PC-3 (cell line): ENCODE data around the gene AUTS2. TPM values are rescaled to one million over a fixed set of nuclear protein-coding genes. Genes with fewer than 3 reads are reported as not detected.

ENCODE experiments used
- ATAC-seq: fragments of 200-7000 bp; cut with Tn5 transposase; 2 replicates; pipeline ENCODE4 v1.9.1; 2020; ENCODE audit warnings: mild to moderate bottlenecking, moderate library complexity
- BruUV-seq: library from RNA; stranded (reverse); fragments of 400-500 nt; replicated peaks from 2 replicates; lab custom pipeline; 2021; lab: Mats Ljungman, UMichigan
- CTCF ChIA-PET: fragments of 300-600 bp; sonication (Branson Sonifier 250); formaldehyde crosslinking; loops from one replicate; lab custom pipeline; 2022; ENCODE audit warnings: antibody characterized with exemption; lab: Charles Lee
- POLR2A ChIA-PET: fragments of 300-600 bp; sonication (Branson Sonifier 250); formaldehyde crosslinking; loops from one replicate; lab custom pipeline; 2022; ENCODE audit warnings: antibody characterized with exemption; ENCODE audit not compliant: unreplicated experiment; lab: Charles Lee
- DNase-seq: peaks from one replicate; pipeline ENCODE4 v3.0.0-alpha.2; 2015
- H2AFZ ChIP-seq: fragments of 300-600 bp; sonication (generic); 2 replicates; pipeline ENCODE4 v1.6.0; 2016; ENCODE audit warnings: antibody characterized with exemption, low read length
- H3F3A ChIP-seq: fragments of 300-600 bp; sonication (generic); one replicate; pipeline ENCODE4 v1.6.0; 2017; ENCODE audit warnings: antibody characterized with exemption, low read length, control low read depth, mild to moderate bottlenecking; ENCODE audit not compliant: unreplicated experiment
- H3K27ac ChIP-seq: fragments of 300-600 bp; sonication (generic); 2 replicates; pipeline ENCODE4 v1.5.1; 2016; ENCODE audit warnings: mild to moderate bottlenecking, low read length
- H3K27me3 ChIP-seq: fragments of 300-600 bp; sonication (generic); 2 replicates; pipeline ENCODE4 v1.6.1; 2016; ENCODE audit warnings: low read length, mixed read lengths
- H3K36me3 ChIP-seq: fragments of 300-600 bp; sonication (generic); 2 replicates; pipeline ENCODE4 v1.6.1; 2016; ENCODE audit warnings: low read depth, mixed run types, low read length, mixed read lengths
- H3K4me1 ChIP-seq: fragments of 300-600 bp; sonication (generic); 2 replicates; pipeline ENCODE4 v1.5.1; 2016; ENCODE audit warnings: low read length; ENCODE audit not compliant: insufficient read depth
- H3K4me2 ChIP-seq: fragments of 300-600 bp; sonication (generic); 2 replicates; pipeline ENCODE4 v1.6.0; 2016; ENCODE audit warnings: low read length
- H3K4me3 ChIP-seq: fragments of 300-600 bp; sonication (generic); 2 replicates; pipeline ENCODE4 v1.5.1; 2016; ENCODE audit warnings: mild to moderate bottlenecking, low read length, mixed read lengths
- H3K79me2 ChIP-seq: fragments of 300-600 bp; sonication (generic); 2 replicates; pipeline ENCODE4 v1.6.1; 2017; ENCODE audit warnings: low read length, mixed read lengths
- H3K9ac ChIP-seq: fragments of 300-600 bp; sonication (generic); 2 replicates; pipeline ENCODE4 v1.6.0; 2016; ENCODE audit warnings: mild to moderate bottlenecking, low read length
- H3K9me2 ChIP-seq: fragments of 300-600 bp; sonication (generic); replicated peaks from 2 replicates; pipeline ENCODE4 v1.6.1; 2016; ENCODE audit warnings: mixed run types, low read length, mixed read lengths
- H3K9me3 ChIP-seq: fragments of 300-600 bp; sonication (generic); 2 replicates; pipeline ENCODE4 v1.6.1; 2016; ENCODE audit warnings: low read length, mixed read lengths
- H4K20me1 ChIP-seq: fragments of 300-600 bp; sonication (generic); 2 replicates; pipeline ENCODE4 v1.6.1; 2016; ENCODE audit warnings: low read length, mixed read lengths
- CTCF ChIP-seq: fragments of 300-600 bp; sonication (generic); conservative IDR thresholded peaks from 2 replicates; pipeline ENCODE4 v1.5.1; 2017; ENCODE audit warnings: antibody characterized with exemption, low read depth, mild to moderate bottlenecking, low read length
- EZH2 ChIP-seq: fragments of 300-600 bp; sonication (generic); IDR thresholded peaks from one replicate; pipeline ENCODE4 v1.6.1; 2017; ENCODE audit warnings: antibody characterized with exemption, mild to moderate bottlenecking, low read length; ENCODE audit not compliant: unreplicated experiment
- EZH2phosphoT487 ChIP-seq: fragments of 300-600 bp; sonication (generic); IDR thresholded peaks from 2 replicates; pipeline ENCODE4 v1.6.1; 2018; ENCODE audit warnings: mild to moderate bottlenecking, antibody characterized with exemption, low read length, borderline replicate concordance
- intact Hi-C: fragments of 100-400 bp; cut with micrococcal nuclease; formaldehyde crosslinking; loops from 2 replicates; pipeline ENCODE4 v1.9.0; 2023
- total RNA-seq: library from RNA; depleted of rRNA; stranded (reverse); fragments of >200 nt; gene quantifications from 2 replicates; pipeline ENCODE4 v1.2.3, GENCODE V29; 2014

Gene AUTS2
- total RNA-seq, 1 experiment from 2014 or later: not detected

- no peaks in the 10 kb centered on the region for H4K20me1 ChIP-seq
- no peak overlapping the region for H3K27ac ChIP-seq
- H3K4me3 ChIP-seq: no peak overlapping the region
- ATAC-seq (no peak), DNase-seq (no peak)
- 0 out of 2 replicates have a peak, but pooled peaks cover 2% of the 10 kb centered on the region for H3K9me3 ChIP-seq
- H3K36me3 ChIP-seq: no peaks in the 10 kb centered on the region
- no peak for TF ChIP-seq CTCF
- TF ChIP-seq EZH2: no peak
- TF ChIP-seq EZH2phosphoT487: no peak
- H3K4me2 ChIP-seq: no peak overlapping the region
- H3K9ac ChIP-seq: no peak overlapping the region
- no peaks in the 10 kb centered on the region for H3K4me1 ChIP-seq
- POLR2A ChIA-PET: no interaction called here
- intact Hi-C loops: no loop called here
- H3K79me2 ChIP-seq: no peaks in the 10 kb centered on the region
- H2AFZ ChIP-seq: no peak overlapping the region
- H3K9me2 ChIP-seq: no peaks in the 10 kb centered on the region
- H3F3A ChIP-seq: no peaks in the 10 kb centered on the region
- H3K27me3 ChIP-seq: no peaks in the 10 kb centered on the region
- BruUV-seq: no TSS peak
- CTCF ChIA-PET: no interaction called here
These were observed 470.3 kb downstream of the AUTS2 start for GRCh38 chr7:70068531-70068930.

- ChIA-PET POLR2A (no interaction called here), CTCF (no interaction called here)
- TF ChIP-seq CTCF: no peak
- no peak for TF ChIP-seq EZH2
These were observed 471.7 kb downstream of the AUTS2 start for GRCh38 chr7:70069977-70070376.

GRCh38 chr7:70071766-70072165 lies 473.5 kb downstream of the AUTS2 start:
- Histone ChIP-seq H2AFZ (no peak overlapping the region), H4K20me1 (no peaks in the 10 kb centered on the region), H3K27me3 (no peaks in the 10 kb centered on the region), H3F3A (no peaks in the 10 kb centered on the region), H3K9ac (no peak overlapping the region), H3K27ac (no peak overlapping the region), H3K4me2 (no peak overlapping the region), H3K4me3 (no peak overlapping the region), H3K9me2 (no peaks in the 10 kb centered on the region), H3K9me3 (no peaks in the 10 kb centered on the region; the same call in 1 of the 2 replicates), H3K36me3 (no peaks in the 10 kb centered on the region), H3K79me2 (no peaks in the 10 kb centered on the region), H3K4me1 (no peaks in the 10 kb centered on the region)
- ChIA-PET POLR2A (no interaction called here), CTCF (no interaction called here)
- ATAC-seq (no peak), DNase-seq (no peak)
- intact Hi-C loops: no loop called here
- no TSS peak for BruUV-seq
- TF ChIP-seq EZH2phosphoT487: no peak
- TF ChIP-seq EZH2: no peak
- TF ChIP-seq CTCF: no peak

More at GRCh38 chr7:70069977-70070376, 471.7 kb downstream of the AUTS2 start:
- intact Hi-C loops: no loop called here
- H3K4me3 ChIP-seq: no peak overlapping the region
- no peaks in the 10 kb centered on the region for H4K20me1 ChIP-seq
- no peaks in the 10 kb centered on the region for H3K4me1 ChIP-seq
- DNase-seq: no peak
- no peaks in the 10 kb centered on the region for H3K36me3 ChIP-seq
- H3K9ac ChIP-seq: no peak overlapping the region
- ATAC-seq: no peak
- no peak overlapping the region for H2AFZ ChIP-seq
- H3K9me2 ChIP-seq: no peaks in the 10 kb centered on the region
- no peaks in the 10 kb centered on the region for H3K27me3 ChIP-seq
- no peaks in the 10 kb centered on the region for H3F3A ChIP-seq
- H3K4me2 ChIP-seq: no peak overlapping the region
- H3K27ac ChIP-seq: no peak overlapping the region
- no TSS peak for BruUV-seq
- no peaks in the 10 kb centered on the region for H3K79me2 ChIP-seq
- no peaks in the 10 kb centered on the region; the same call in 1 of the 2 replicates for H3K9me3 ChIP-seq
